ENCODE results near the gene PLPPR3.
"Not testable (repeated sequence)": the region's sequence is repeated elsewhere in the genome, so short reads cannot be mapped to it uniquely, and the experiment has no call there.

The PLPPR3 gene

DNA sequence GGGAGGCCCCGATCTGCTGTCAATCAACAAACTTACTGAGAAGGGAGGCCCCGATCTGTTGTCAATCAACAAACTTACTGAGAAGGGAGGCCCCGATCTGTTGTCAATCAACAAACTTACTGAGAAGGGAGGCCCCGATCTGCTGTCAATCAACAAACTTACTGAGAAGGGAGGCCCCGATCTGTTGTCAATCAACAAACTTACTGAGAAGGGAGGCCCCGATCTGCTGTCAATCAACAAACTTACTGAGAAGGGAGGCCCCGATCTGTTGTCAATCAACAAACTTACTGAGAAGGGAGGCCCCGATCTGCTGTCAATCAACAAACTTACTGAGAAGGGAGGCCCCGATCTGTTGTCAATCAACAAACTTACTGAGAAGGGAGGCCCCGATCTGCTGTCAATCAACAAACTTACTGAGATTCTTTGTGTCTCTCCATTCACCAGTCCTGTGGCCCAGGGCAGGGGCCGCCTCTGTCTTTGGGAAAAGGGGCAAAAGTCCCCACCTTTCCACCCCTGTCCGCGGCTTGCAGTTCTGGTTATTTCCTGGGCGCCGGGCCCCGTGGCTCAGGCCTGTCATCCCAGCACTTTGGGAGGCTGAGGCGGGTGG is 32.0 kb upstream of the PLPPR3 start:
- DNase-seq (ENCODE audit: low read depth in 3 of 3, low spot score in 1 of 3) = not testable (repeated sequence)

DNA sequence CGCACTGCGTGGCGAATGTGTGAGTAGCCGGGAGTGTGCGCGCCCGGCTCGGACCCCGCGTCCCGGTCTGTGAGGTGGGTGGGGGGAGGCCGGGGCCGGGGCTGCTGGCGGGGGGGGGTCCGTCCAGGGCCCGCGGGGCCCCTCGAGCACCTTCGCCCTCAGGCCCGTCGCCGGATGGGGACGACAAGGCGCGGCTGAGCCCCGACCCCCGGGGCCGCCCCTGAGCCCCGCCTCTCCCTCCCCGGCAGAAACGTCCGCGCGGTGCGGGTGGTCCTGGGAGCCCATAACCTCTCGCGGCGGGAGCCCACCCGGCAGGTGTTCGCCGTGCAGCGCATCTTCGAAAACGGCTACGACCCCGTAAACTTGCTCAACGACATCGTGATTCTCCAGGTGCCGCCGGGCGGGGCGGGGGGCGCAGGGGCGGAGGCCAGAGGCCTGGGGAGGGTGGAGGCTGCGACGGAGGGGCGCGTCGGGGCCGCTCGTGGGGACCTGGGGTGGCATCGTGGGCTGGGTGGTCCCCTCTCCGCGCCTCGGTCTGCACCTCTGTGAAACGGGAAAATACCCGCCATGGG is 31.3 kb upstream of the PLPPR3 start:
- no peak for DNase-seq (ENCODE audit: low read depth in 3 of 3, low spot score in 1 of 3)

DNA sequence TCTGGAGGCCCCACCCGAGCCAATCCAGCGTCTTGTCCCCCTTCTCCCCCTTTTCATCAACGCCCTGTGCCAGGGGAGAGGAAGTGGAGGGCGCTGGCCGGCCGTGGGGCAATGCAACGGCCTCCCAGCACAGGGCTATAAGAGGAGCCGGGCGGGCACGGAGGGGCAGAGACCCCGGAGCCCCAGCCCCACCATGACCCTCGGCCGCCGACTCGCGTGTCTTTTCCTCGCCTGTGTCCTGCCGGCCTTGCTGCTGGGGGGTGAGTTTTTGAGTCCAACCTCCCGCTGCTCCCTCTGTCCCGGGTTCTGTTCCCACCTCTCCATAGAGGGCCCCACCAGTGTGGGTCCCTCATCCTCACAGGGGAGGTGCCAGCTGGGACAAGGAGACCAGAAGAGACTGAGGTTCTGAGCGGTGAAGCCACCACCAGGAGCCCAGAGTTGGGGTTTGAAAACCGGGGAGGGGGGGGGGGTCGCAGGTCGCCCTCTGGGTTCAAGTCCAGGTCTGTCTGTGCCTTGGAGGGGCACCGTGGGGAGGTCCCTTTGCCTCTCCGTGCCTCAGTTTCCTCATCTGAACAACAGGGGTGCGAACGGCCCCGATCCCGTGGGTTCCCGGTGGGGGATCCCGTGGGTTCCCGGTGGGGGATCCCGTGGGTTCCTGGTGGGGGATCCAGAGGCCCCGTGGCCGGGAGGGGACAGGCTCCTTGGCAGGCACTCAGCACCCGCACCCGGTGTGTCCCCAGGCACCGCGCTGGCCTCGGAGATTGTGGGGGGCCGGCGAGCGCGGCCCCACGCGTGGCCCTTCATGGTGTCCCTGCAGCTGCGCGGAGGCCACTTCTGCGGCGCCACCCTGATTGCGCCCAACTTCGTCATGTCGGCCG is 30.6 kb upstream of the PLPPR3 start, which contains the start of gene ELANE:
Gene ELANE, plus strand, starts transcription at position 168 of the 878 bp plus-strand sequence. Its CDS starts 26 bp downstream, at position 194.
- DNase-seq (ENCODE audit: low read depth in 3 of 3, low spot score in 1 of 3) = no peak

DNA sequence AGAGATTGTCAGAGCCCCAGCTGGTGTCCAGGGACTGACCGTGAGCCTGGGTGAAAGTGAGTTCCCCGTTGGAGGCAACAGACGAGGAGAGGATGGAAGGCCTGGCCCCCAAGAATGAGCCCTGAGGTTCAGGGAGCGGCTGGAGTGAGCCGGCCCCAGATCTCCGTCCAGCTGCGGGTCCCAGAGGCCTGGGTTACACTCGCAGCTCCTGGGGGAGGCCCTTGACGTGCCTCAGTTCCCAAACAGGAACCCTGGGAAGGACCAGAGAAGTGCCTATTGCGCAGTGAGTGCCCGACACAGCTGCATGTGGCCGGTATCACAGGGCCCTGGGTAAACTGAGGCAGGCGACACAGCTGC is 29.2 kb upstream of the PLPPR3 start:
- no peak for DNase-seq (ENCODE audit: low read depth in 3 of 3, low spot score in 1 of 3)

DNA sequence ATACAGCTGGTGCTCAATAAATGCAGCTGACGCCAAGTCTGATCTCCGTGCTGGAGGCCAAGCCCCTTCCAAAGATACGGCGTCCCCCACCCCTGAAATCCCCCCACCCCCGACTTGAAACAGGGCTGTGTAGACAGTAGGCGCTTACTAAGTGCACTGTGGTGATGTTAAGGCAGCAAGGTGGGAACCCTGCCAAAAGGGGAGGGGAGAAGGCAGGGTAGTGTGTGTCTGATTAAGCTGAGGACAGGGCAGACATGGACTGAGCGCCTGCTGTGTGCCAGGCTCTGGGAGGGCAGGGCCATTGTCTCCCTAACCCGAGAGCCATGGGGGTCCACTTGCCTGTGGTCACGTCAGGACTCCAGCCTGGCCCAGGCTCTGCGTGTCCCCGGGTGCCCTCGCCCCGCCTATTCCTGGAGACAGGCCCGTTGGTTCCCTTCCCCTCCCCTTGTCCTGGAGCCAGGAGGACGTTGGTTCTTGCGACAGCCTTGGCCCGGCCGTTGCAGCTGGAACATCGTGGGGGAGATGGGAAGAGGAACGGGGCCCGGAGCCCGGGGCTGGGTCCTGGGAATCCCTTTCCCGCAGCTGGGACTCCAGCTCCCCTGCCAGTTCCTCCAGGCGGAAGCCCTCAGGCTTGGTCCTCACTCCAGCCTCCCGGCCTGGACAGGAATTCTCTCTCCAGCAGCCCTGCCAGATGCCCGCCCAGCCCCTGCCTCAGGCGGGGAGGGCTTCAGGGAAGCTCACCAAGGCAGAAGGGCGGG is 28.6 kb upstream of the PLPPR3 start:
- DNase-seq (ENCODE audit: low read depth in 3 of 3, low spot score in 1 of 3) = no peak

DNA sequence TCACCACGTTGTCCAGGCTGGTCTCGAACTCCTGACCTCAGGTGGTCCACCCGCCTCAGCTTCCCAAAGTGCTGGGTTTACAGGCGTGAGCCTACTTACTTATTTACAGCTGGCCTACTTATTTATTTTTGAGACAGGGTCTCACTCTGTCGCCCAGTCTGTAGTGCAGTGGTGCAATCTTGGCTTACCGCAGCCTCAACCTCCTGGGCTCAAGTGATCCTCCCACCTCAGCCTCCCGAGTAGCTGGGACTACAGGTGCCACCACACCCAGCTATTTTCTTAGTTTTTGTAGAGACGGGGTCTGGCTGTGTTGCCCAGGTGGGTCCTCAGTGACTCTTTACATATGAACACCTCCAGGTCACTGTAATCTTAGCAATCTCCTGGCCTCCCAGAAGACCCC is 27.4 kb upstream of the PLPPR3 start:
- not testable (repeated sequence) for DNase-seq (ENCODE audit: low read depth in 3 of 3, low spot score in 1 of 3)

DNA sequence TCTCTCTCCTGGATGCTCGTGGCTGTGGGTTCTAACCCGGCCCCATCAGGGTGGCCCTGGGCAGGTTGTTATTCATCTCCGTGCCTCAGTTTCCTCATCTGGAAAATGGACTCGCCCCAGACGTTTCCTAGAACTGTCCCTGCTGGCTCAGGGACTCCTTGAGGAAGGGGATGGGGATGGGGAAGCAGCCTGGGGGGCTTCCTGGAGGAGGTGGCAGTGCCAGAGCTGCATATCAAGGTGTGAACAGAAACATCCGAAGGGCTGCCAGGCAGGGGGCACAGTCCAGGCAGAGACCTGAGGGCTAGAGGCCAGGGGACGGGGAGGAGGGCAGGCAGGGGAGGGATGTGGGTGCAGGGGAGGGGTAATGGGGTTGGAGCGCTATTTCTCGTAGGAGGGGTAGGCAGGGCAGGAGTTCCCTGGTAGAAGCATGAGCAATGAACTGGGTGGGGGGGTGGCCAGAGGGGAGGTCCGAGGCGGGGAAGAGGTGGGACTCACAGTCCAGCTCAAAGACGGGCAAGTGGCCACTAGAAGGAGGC is 26.7 kb upstream of the PLPPR3 start:
- DNase-seq (ENCODE audit: low read depth in 3 of 3, low spot score in 1 of 3) = no peak

DNA sequence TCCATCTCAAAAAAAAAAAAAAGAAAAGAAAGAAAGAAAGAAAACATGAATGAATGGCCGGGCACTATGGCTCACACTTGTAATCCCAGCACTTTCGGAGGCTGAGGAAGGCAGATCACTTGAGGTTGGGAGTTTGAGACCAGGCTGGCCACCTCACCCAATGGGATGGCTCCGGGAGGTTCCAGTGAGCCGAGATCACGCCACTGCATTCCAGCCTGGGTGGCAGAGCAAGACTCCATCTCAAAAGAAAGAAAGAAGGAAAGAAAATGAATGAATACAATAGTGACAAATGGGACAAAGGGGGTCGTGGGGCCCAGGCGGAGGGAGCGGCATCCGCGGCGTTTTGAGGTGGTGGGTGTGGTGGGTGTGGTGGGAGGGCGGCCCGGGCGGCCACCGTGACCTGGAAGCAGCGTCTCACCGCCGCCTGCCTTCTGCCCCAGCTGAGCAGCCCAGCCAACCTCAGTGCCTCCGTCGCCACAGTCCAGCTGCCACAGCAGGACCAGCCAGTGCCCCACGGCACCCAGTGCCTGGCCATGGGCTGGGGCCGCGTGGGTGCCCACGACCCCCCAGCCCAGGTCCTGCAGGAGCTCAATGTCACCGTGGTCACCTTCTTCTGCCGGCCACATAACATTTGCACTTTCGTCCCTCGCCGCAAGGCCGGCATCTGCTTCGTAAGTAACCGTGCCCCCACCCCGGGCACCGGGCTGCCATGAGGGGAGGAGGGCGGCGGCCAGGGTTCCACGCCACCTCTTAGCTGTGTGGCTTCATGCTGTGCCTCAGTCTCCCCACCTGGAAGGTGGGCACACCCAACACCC is 24.2 kb upstream of the PLPPR3 start:
- no peak for DNase-seq (ENCODE audit: low read depth in 3 of 3, low spot score in 1 of 3)

DNA sequence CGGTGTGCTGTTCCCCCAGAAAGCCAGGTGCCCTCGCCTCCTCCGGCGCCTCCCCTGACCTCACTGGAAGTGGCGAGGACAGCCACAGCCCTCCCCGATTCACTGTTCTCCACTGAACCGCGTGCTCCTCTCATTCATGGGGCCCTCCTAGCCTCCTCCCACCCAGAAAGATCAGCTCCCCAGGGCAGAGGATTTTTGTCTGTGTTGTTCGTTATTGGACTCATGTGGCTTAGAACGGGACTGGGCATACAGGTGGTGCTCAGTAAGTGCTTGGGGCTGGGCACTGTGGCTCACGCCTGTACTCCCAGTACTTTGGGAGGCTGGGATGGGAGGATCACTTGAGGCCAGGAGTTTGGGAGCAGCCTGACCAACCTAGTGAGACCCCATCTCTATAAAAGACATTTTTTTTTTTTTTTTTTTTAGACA is 22.8 kb upstream of the PLPPR3 start:
- DNase-seq (ENCODE audit: low read depth in 3 of 3, low spot score in 1 of 3) = no peak

DNA sequence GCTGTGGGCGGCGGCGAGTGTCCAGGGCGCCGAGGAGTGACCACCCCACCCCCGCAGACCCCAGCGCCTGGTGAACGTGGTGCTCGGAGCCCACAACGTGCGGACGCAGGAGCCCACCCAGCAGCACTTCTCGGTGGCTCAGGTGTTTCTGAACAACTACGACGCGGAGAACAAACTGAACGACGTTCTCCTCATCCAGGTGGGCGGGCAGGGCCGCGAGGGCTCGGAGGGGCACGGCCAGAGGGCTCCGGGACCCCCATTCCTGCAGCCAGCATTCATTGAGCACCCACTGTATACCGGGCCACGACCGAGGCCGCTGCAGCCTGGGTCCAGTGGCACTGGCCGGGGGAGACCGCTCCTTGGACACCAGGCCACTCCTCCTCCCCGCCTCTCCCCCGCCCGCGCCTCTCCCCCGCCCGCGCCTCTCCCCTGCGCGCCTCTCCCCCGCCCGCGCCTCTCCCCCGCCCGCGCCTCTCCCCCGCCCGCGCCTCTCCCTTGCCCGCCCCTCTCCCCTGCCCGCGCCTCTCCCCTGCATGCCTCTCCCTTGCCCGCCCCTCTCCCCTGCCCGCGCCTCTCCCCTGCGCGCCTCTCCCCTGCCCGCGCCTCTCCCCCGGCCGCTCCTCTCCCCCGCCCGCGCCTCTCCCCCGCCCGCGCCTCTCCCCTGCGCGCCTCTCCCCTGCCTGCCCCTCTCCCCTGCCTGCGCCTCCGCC is 22.2 kb upstream of the PLPPR3 start:
- DNase-seq (ENCODE audit: low read depth in 3 of 3, low spot score in 1 of 3) = no peak

DNA sequence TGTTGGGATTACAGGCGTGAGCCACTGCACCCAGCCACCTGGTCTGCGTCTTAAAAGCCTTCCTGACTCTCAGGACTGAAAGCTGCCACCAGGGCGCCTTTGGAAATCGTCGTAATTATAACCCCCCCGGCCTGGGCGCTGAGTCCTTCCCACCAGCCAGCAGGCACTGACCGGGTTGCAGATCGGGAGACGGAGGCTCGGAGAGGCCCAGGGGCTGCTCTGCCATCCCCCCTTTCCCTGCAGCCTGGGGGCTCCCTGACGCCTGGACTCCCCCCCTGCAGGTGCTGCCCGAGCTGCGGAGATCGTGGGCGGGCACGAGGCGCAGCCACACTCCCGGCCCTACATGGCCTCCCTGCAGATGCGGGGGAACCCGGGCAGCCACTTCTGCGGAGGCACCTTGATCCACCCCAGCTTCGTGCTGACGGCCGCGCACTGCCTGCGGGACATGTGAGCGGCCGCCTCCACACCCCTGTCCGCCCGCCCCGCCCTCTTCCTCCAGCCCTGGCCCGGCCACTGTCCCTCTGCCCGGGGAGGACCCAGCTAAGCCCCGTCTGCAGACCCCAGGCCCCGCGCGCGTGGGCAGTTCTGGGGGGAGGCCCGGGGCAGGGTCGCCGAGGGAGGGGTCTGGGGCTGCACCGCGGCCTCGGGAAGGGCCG is 21.6 kb upstream of the PLPPR3 start:
- no peak for DNase-seq (ENCODE audit: low read depth in 3 of 3, low spot score in 1 of 3)

DNA sequence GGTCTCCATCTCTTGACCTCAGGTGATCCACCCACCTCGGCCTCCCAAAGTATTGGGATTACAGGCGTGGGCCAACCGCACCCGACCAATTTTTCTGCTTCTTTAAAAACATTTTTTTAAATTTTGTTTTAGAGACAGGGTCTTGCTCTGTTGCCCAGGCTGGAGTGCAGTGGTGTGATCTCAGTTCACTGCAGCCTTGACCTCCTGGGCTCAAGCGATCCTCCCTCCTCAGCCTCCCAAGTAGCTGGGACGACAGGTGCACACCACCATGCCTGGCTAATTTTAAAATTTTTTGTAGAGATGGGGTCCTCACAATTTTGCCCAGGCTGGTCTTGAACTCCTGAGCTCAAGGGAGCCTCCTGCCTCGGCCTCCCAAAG is 21.0 kb upstream of the PLPPR3 start:
- not testable (repeated sequence) for DNase-seq (ENCODE audit: low read depth in 3 of 3, low spot score in 1 of 3)

DNA sequence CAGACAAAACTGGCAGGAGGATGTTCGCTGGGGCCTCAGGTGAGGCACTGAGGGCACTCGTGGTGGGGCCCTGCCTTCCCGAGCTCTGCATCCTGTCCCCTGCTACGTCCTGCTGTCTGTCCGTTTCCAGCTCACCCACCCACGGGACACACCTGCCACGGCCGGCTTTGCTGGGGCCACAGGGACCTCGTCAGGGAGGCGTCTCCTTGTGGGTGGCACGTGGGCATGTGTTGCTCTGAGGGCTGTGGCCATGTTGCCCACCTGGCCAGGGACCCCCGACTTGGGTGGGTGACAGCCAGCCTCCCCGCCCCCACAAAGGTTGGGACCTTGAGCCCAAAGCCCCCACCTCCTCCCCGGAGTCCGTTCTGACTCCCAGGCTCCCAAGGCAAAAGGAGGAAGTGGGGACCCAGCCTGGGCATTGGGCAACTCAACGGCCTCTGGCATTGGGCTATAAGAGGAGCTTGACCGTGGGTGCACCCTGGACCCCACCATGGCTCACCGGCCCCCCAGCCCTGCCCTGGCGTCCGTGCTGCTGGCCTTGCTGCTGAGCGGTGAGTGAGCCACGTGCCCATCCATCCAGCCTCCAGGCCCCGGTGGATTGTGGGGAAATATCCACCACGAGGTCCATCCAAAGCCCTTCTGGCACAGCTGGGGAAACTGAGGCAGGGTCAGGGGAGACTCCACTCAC is 18.9 kb upstream of the PLPPR3 start, which contains the start of gene PRTN3:
Gene PRTN3, plus strand, starts transcription at position 481 of the 688 bp plus-strand sequence. Its CDS starts 10 bp downstream, at position 491.
- no peak for DNase-seq (ENCODE audit: low read depth in 3 of 3, low spot score in 1 of 3)

DNA sequence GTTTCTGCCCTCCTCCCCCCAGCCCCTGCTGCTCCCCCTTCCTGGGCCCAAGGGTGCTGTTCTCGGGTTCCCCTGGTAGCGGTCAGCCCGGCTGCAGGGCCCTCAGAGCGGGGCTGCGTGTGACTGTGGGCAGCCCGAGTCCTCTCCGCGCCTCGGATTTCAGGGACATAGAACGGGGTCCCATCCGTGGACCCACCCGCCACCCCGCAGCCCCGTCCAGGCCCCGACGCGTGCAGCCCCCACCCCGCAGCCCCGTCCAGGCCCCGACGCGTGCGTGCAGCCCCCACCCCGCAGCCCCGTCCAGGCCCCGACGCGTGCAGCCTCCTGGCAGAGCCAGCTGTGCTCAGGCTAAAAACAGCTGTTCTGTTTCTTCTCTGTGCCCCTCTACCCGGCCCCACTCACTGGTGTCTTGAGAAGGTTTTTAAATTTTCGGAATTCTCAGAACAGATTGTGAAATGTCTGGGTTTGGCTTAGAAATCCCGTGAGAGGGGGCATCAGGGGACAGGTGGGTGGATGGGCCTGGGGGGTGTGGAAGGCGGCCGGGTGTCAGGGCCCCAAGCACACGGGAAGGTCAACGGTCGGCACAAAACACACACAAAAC is 13.6 kb upstream of the PLPPR3 start:
- no peak for DNase-seq (ENCODE audit: low read depth in 3 of 3, low spot score in 1 of 3)

DNA sequence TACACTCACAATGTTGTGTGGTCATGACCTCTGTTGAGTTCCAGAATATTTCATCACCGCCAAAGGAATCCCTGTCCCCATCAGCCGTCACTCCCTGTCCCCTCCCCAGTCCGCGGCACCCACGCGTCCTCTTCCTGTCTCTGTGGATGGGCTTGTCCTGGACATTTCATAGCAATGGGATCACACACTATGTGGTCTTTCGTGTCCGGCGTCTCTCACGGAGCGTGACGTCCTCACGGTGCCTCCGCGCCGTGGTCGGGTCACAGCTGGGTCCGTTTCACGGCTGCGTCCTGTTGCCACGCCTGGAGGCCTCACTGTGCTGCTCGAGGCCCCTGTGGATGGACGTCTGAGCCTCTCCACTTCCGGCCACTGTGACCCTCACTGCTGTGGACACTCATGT is 12.5 kb upstream of the PLPPR3 start:
- DNase-seq (ENCODE audit: low read depth in 3 of 3, low spot score in 1 of 3) = no peak

DNA sequence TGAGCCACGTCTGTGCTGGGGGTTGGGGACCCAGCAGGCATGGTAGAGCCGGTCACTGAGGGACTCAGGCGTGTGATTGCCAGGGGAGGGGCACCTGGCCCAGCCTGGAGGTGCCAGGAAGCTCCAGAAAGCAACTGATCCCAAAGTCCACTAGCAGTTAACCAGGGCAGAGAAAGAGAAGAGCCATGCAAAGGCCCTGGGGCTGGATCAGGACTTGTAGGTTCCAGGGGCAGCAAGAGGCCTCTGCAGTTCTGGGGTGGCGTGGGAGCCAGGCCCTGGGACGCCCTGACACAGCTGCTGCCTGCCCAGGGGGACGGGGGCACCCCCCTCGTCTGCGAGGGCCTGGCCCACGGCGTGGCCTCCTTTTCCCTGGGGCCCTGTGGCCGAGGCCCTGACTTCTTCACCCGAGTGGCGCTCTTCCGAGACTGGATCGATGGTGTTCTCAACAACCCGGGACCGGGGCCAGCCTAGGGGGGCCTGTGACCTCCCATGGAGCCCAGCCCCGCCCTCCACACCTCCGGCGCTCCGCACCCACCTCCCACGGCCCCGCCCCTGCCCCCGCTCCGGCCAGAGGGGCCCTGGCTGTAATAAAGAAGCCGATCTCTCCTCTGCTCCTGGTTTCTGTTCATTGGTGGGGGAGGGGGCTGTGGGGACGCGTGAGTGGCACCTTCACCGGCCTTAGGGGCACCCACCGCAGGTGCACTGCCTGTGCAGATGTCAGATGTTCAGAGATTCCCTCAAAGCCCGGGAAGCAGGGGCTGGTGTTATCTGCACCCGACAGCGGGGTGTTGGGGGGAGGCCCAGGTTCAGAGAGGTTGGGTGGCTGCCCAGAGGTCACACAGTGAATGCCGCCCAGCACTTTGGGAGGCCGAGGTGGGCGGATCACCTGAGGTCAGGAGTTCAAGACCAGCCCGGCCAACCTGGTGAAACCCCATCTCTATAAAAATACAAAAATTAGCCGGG is 9.9 kb upstream of the PLPPR3 start:
- no peak for DNase-seq (ENCODE audit: low read depth in 3 of 3, low spot score in 1 of 3)

DNA sequence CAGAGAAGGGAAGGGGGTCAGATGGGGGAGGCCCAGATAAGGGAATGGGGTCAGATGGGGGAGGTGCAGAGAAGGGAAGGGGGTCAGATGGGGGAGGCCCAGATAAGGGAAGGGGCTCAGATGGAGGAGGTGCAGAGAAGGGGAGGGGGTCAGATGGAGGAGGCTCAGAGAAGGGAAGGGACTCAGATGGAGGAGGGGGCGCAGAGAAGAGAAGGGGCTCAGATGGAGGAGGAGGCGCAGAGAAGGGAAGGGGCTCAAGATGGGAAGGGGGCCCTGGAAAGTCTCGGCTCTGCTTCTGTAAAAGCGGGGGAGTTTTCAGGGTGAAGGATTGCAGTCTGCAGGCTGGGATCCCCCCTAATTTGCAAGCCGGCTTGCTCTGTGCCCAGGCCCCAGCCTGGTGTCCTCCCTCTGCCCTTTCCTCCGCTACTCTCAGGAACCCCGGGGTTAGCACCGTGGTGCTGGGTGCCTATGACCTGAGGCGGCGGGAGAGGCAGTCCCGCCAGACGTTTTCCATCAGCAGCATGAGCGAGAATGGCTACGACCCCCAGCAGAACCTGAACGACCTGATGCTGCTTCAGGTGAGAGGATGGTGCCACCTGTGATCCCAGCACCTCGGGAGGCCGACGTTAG is 7.5 kb upstream of the PLPPR3 start:
- no peak for DNase-seq (ENCODE audit: low read depth in 3 of 3, low spot score in 1 of 3)
